GM20431 (cell line): ENCODE data around the gene ATIC.

Experiments used
- in situ Hi-C: fragments of 300-500 bp; cut with MseI, MboI; formaldehyde crosslinking; loops from one replicate; pipeline ENCODE4 v1.15.0; 2020; ENCODE audit warnings: low sequenced_read_pairs; ENCODE audit not compliant: unreplicated experiment

Gene ATIC

GRCh38 chr2:215392164-215392563 is 80.3 kb downstream of the ATIC start:
- in situ Hi-C loops: no loop called here

DNA sequence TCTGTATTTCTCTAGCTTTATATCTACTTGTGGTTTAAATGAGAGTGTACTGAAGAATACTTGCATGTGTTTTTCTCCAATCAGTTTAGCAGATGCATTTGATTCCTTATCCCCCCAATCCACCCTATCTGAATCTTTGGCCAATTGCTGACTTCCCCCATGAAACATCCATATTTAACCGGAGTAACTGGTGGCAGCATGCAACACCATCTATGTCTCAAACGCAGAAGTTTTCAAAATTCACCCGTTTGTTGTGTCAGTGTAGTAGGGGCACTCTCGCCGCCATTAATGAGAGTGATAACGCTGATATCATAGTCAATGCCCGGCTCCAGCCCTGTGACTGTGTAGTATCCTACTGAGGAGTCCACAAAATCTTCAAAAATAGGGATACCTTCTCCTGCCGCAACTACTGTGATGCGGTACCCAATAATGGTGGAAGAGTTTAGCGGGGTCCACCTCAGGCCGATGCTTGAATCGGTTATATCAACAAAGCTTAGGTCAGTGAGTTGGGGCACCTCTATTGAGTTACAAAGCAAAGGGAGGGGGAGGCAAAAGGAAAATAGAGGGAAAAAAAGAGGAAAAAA is 80.9 kb downstream of the ATIC start:
- in situ Hi-C loops: no loop called here

GRCh38 chr2:215394102-215394805 is 82.4 kb downstream of the ATIC start:
- in situ Hi-C loops: no loop called here

- in situ Hi-C loops: no loop called here
Measured at GRCh38 chr2:215395687-215396460, 84.0 kb downstream of the ATIC start.

DNA sequence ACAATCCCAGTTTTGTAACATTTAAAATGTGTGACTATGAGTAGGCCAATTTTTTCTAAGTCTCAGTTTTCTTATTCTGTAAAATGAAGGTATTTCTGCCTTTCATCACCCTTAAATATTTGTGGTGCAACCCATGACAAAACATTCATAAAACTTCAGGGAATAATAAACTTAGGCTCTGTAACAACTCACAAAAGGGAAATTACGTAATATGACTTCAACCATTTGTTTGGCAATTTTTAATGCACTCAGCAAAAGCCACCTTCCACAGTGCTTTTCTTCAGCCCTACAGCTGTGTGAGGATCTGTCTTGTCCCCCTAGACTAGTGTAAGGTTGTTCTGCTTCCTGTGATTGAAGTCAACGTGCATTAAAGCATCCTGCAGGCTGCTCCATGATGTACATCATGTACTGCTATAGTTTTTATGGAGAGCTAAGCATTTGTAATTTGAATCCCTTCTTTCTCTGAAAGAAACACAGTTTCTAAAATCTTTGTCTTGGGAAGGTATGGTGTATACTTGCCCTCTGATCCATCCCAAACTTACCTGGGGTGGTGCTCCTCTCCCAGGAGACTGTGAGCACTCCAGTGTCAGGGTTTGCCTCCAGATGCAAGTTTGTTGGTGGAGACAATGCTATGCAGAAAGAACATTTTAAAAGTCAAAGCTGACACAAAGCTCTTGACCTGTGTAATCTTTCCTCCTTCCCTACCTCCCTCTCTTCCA is 84.9 kb downstream of the ATIC start:
- in situ Hi-C loops: no loop called here

- in situ Hi-C loops: no loop called here
Measured at GRCh38 chr2:215397632-215398341, 85.9 kb downstream of the ATIC start.

- in situ Hi-C loops: no loop called here
Measured at GRCh38 chr2:215399067-215399716, 87.3 kb downstream of the ATIC start.
